DMS53 treated with DMSO at 0.1 percent for 48 hours (cell line): ENCODE results near the gene L3HYPDH.
"Not testable (repeated sequence)": the region's sequence is repeated elsewhere in the genome, so short reads cannot be mapped to it uniquely, and the experiment has no call there.

Experiments
- DNase-seq: peaks from one replicate; lab custom pipeline; 2025; ENCODE audit not compliant: unreplicated experiment; lab: John Stamatoyannopoulos, UW

Gene L3HYPDH

GRCh38 chr14:59480166-59480565, 4.0 kb downstream of the L3HYPDH start:
- DNase-seq, result no peak

GRCh38 chr14:59478540-59478939, 5.7 kb downstream of the L3HYPDH start:
- DNase-seq, result no peak

- no peak for DNase-seq
Observed at GRCh38 chr14:59475709-59476108, 8.5 kb downstream of the L3HYPDH start.

GRCh38 chr14:59474172-59474571, 10.0 kb downstream of the L3HYPDH start:
- DNase-seq, result no peak

- no peak for DNase-seq
Observed at GRCh38 chr14:59465316-59466135, 18.7 kb downstream of the L3HYPDH start, which contains the start of gene GPR135. Gene GPR135 (minus strand): TSS chr14:59465380. CDS start chr14:59465226, 154 bp downstream.

GRCh38 chr14:59464486-59465315, 19.5 kb downstream of the L3HYPDH start:
- DNase-seq, result peak; percentile 34

GRCh38 chr14:59463787-59464485, 20.3 kb downstream of the L3HYPDH start:
- no peak for DNase-seq

GRCh38 chr14:59461891-59462290, 22.3 kb downstream of the L3HYPDH start:
- no peak for DNase-seq

- no peak for DNase-seq
Observed at GRCh38 chr14:59460378-59460777, 23.8 kb downstream of the L3HYPDH start.

- DNase-seq, result no peak
Observed at GRCh38 chr14:59458486-59458885, 25.7 kb downstream of the L3HYPDH start.

GRCh38 chr14:59455411-59455810, 28.8 kb downstream of the L3HYPDH start:
- DNase-seq, result no peak

GRCh38 chr14:59454139-59454538, 30.1 kb downstream of the L3HYPDH start:
- no peak for DNase-seq

- DNase-seq, result no peak
Observed at GRCh38 chr14:59451849-59452248, 32.4 kb downstream of the L3HYPDH start.

GRCh38 chr14:59450716-59451115, 33.5 kb downstream of the L3HYPDH start:
- DNase-seq, result no peak

GRCh38 chr14:59448673-59449072, 35.5 kb downstream of the L3HYPDH start:
- DNase-seq, result not testable (repeated sequence)

- DNase-seq, result no peak
Observed at GRCh38 chr14:59439256-59439965, 44.8 kb downstream of the L3HYPDH start.

- no peak for DNase-seq
Observed at GRCh38 chr14:59438195-59438647, 46.0 kb downstream of the L3HYPDH start.

- no peak for DNase-seq
Observed at GRCh38 chr14:59435987-59436386, 48.2 kb downstream of the L3HYPDH start.

- no peak for DNase-seq
Observed at GRCh38 chr14:59435101-59435500, 49.1 kb downstream of the L3HYPDH start.

- DNase-seq, result no peak
Observed at GRCh38 chr14:59429790-59430189, 54.4 kb downstream of the L3HYPDH start.

GRCh38 chr14:59428581-59429012, 55.6 kb downstream of the L3HYPDH start:
- no peak for DNase-seq
